Suprapubic skin (tissue), 4 donors: Measurements from ENCODE around the gene NME3. TPM values are rescaled to one million over a fixed set of nuclear protein-coding genes. Genes with fewer than 3 reads are reported as not detected.

Source experiments
- DNase-seq, 2 donors: peaks; one replicate each; pipeline ENCODE4 v3.0.0-alpha.2; 2019; ENCODE audit warnings: low spot score in 2 of 2
- H3K27ac ChIP-seq: fragments of 200-600 bp; sonication (generic); one replicate; pipeline ENCODE4 v1.5.1; 2019
- H3K27me3 ChIP-seq: fragments of 200-600 bp; sonication (generic); one replicate; pipeline ENCODE4 v1.5.1; 2019
- H3K36me3 ChIP-seq: fragments of 200-600 bp; sonication (generic); one replicate; pipeline ENCODE4 v1.5.1; 2019
- H3K4me1 ChIP-seq: fragments of 200-600 bp; sonication (generic); one replicate; pipeline ENCODE4 v1.5.1; 2019
- H3K4me3 ChIP-seq: fragments of 200-600 bp; sonication (generic); one replicate; pipeline ENCODE4 v1.5.1; 2019; ENCODE audit warnings: mild to moderate bottlenecking
- H3K9me3 ChIP-seq: fragments of 200-600 bp; sonication (generic); one replicate; pipeline ENCODE4 v1.5.1; 2019
- EP300 ChIP-seq: sonication (generic); formaldehyde crosslinking; IDR thresholded peaks from one replicate; pipeline ENCODE4 v1.6.1; 2017; ENCODE audit warnings: antibody characterized with exemption
- POLR2A ChIP-seq, 2 donors: fragments of 450-650 bp; IDR thresholded peaks; one replicate each; pipeline ENCODE4 v1.6.1; 2017; ENCODE audit warnings: antibody characterized with exemption in 2 of 2, mild to moderate bottlenecking in 2 of 2, moderate library complexity in 2 of 2
- POLR2AphosphoS5 ChIP-seq, 3 donors: sonication (generic); formaldehyde crosslinking; IDR thresholded peaks; one replicate each; pipeline ENCODE4 v1.6.1; 2017; ENCODE audit warnings: antibody characterized with exemption in 3 of 3
- WGBS: methylation state at CpG from one replicate; pipeline ENCODE4 v1.1.5; 2018; 5-methylcytosine and 5-hydroxymethylcytosine counted together
- total RNA-seq, 4 donors: library from RNA; depleted of rRNA; stranded (reverse); fragments of >200 nt; gene quantifications; one replicate each; pipeline ENCODE4 v1.1.0, GENCODE V29; 2016
- TF ChIP-seq, protein P1 (sequence below), 2 donors: fragments of 200-600 bp in 1 of 2; fragments of 450-650 bp in 1 of 2; sonication (generic) in 1 of 2; IDR thresholded peaks; one replicate each; pipeline ENCODE4 v1.5.1; 2016 to 2019; ENCODE audit warnings: antibody characterized with exemption in 2 of 2, mild to moderate bottlenecking in 1 of 2, moderate library complexity in 1 of 2

Gene NME3
- total RNA-seq, 4 donors from 2014 or later: 76.9 to 115 (median 103) TPM

DNA sequence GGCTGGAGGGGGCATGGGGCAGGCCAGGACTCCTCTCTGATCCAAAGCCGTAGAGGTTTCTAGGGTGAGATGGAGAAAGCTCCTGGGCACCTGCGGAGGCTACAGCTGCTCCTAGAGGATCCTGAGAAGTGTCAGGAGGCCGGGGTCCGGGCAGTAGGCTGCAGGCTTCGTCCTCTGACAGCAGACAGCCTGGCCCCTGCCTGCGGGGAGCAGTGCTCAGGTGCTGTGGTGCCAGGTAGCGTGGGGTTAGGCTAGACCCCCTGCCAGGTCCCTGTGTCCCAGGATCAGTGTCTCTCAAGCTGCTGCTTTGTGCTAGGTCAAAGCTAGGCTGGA lies 3.1 kb upstream of the NME3 start:
- H3K27ac ChIP-seq: no peak overlapping the region
- TF ChIP-seq, protein P1, sequence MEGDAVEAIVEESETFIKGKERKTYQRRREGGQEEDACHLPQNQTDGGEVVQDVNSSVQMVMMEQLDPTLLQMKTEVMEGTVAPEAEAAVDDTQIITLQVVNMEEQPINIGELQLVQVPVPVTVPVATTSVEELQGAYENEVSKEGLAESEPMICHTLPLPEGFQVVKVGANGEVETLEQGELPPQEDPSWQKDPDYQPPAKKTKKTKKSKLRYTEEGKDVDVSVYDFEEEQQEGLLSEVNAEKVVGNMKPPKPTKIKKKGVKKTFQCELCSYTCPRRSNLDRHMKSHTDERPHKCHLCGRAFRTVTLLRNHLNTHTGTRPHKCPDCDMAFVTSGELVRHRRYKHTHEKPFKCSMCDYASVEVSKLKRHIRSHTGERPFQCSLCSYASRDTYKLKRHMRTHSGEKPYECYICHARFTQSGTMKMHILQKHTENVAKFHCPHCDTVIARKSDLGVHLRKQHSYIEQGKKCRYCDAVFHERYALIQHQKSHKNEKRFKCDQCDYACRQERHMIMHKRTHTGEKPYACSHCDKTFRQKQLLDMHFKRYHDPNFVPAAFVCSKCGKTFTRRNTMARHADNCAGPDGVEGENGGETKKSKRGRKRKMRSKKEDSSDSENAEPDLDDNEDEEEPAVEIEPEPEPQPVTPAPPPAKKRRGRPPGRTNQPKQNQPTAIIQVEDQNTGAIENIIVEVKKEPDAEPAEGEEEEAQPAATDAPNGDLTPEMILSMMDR (IDR thresholded peaks at IDR 0.05): no peak
- TF ChIP-seq EP300 (no peak), POLR2AphosphoS5 (IDR thresholded peaks at IDR 0.05) (no peak), POLR2A (IDR thresholded peaks at IDR 0.05) (no peak)
- WGBS: 82% methylated on average over 2 of the region's 7 CpGs
- H3K9me3 ChIP-seq: no peaks in the 10 kb centered on the region
- H3K27me3 ChIP-seq: no peaks in the 10 kb centered on the region
- H3K36me3 ChIP-seq: peaks cover 41% of the 10 kb centered on the region
- DNase-seq: no peak
- H3K4me1 ChIP-seq: peaks cover 44% of the 10 kb centered on the region
- peak overlapping the region; percentile 92 for H3K4me3 ChIP-seq

DNA sequence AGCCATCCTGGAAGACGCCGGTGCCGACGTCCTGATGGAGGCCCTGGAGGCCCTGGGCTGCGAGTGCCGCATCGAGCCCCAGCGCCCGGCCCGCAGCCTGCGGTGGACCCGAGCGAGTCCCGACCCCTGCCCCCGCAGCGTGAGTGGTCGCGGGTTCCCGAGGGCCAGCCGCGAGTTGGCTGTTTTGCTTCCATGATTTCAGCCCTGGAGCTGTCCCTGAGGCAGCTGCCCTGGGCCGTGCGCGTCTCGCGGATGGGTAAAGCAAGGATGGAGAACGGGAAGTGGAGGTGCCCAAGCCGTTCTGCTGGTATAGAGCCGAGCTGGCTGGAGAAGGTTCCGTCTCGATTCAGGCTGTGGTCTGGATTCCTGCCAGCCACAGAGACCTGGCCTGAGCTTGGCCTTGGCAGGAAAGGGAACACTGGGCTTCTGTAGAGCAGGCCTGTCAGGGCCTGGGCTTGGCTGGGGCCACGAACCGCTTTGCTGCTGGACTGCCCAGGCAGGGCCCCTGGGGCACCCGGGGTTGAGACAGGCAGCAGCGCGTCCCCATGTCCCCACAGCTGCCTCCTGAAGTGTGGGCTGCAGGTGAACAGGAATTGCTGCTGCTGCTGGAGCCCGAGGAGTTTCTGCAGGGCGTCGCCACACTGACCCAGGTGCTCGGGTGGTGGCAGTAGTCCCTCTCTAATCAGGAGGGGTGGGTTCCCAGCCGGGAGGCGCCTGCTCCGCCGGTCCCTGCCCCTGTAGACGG lies 2.5 kb upstream of the NME3 start:
- Histone ChIP-seq H3K9me3 (no peaks in the 10 kb centered on the region), H3K27ac (peak overlapping the region; percentile 94), H3K27me3 (no peaks in the 10 kb centered on the region), H3K36me3 (peaks cover 36% of the 10 kb centered on the region), H3K4me3 (peak overlapping the region; percentile 92), H3K4me1 (peaks cover 47% of the 10 kb centered on the region)
- no peak for DNase-seq
- TF ChIP-seq EP300: no peak
- TF ChIP-seq POLR2A (IDR thresholded peaks at IDR 0.05): no peak
- TF ChIP-seq POLR2AphosphoS5 (IDR thresholded peaks at IDR 0.05): no peak
- TF ChIP-seq, protein P1 (IDR thresholded peaks at IDR 0.05): no peak
- WGBS: 3% methylated on average over 14 of the region's 45 CpGs

DNA sequence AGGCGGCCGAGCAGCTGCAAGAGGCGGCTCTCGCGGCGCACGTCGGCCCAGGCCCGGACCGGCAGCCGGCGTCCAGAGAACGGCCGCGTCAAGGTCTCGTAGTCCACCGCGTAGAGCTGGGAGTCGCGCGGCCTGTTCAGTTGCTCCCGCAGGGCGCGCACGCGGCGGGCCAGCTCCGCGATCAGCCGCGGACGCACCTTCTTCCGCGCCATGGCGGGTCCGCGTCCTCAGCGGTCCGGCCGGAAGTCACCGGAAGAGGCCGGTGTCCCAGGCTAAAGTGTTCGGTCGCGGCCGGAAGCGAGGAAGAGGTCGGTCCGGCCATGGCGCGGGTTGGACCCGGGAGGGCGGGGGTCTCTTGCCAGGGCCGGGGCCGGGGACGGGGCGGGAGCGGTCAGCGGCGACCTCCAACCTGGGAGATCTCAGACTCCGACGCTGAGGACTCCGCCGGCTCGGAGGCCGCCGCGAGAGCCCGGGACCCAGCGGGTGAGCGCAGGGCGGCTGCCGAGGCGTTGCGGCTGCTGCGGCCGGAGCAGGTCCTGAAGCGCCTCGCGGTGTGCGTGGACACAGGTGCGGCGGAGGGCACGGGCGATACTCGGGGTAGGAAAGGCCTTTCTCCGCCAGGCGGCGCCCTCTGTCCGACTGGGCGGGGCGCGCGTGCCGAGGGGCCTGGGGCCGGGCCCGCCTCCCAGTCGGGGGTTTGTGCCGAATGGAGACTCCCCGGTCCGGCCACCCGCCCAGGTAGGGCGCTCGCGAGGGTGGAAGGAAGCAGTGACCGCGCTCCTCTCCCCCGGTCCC lies 1.8 kb upstream of the NME3 start, which contains the start of gene MRPS34:
Gene MRPS34, minus strand, starts transcription at position 227 of the 795 bp plus-strand sequence. Its CDS starts 15 bp downstream, at position 212.
- peak within 1 kb of the TSS; percentile 94 for H3K27ac ChIP-seq
- peak within 1 kb of the TSS; percentile 92 for H3K4me3 ChIP-seq
- TF ChIP-seq POLR2AphosphoS5 (IDR thresholded peaks at IDR 0.05): peak in 2 of 3 donors; percentile 71 to 96
- TF ChIP-seq EP300: no peak
- TF ChIP-seq, protein P1 (IDR thresholded peaks at IDR 0.05): peak; percentile 62 to 83
- no peak for TF ChIP-seq POLR2A (IDR thresholded peaks at IDR 0.05)
- 2% methylated on average over 37 of the region's 108 CpGs for WGBS
- H3K36me3 ChIP-seq: peaks cover 37% of the 10 kb centered on the region
- DNase-seq: peak; percentile 88 to 93
- H3K27me3 ChIP-seq: no peaks in the 10 kb centered on the region
- peaks cover 47% of the 10 kb centered on the region for H3K4me1 ChIP-seq
- no peaks in the 10 kb centered on the region for H3K9me3 ChIP-seq

- no peak for DNase-seq
- Histone ChIP-seq H3K4me1 (peaks cover 47% of the 10 kb centered on the region), H3K27ac (peak within 1 kb of the TSS; percentile 94), H3K36me3 (peaks cover 37% of the 10 kb centered on the region), H3K27me3 (no peaks in the 10 kb centered on the region), H3K4me3 (peak within 1 kb of the TSS; percentile 92), H3K9me3 (no peaks in the 10 kb centered on the region)
- no CpG with 5 or more reads among the region's 53 CpGs for WGBS
- TF ChIP-seq POLR2A (IDR thresholded peaks at IDR 0.05): no peak
- TF ChIP-seq, protein P1 (IDR thresholded peaks at IDR 0.05): no peak
- no peak for TF ChIP-seq EP300
- TF ChIP-seq POLR2AphosphoS5 (IDR thresholded peaks at IDR 0.05): no peak
These were observed 1.1 kb upstream of the NME3 start, which contains the start of gene EME2 for GRCh38 chr16:1772362-1772907. Gene EME2, plus strand, starts transcription at chr16:1772810. Its CDS starts 418 bp downstream, at chr16:1773228.
